GM12878 (cell line): ENCODE measurements around the gene TTC9B. TPM values are rescaled to one million over a fixed set of nuclear protein-coding genes. Genes with fewer than 3 reads are reported as not detected.

Experiments
- ATAC-seq: fragments of 200-7000 bp; cut with Tn5 transposase; 3 replicates; pipeline ENCODE4 v1.9.1; 2020; ENCODE audit warnings: mild to moderate bottlenecking, moderate library complexity
- BruUV-seq: library from RNA; stranded (reverse); fragments of 400-500 nt; replicated peaks from 2 replicates; lab custom pipeline; 2021; lab: Mats Ljungman, UMichigan
- CTCF ChIA-PET: fragments of 300-600 bp; sonication (Branson Sonifier 250); formaldehyde crosslinking; extraction: SDS; loops from one replicate; lab custom pipeline; 2021; ENCODE audit warnings: inconsistent platforms; lab: Yijun Ruan, JAX
- POLR2A ChIA-PET: fragments of 350-600 bp; formaldehyde crosslinking; extraction: SDS; loops from one replicate; lab custom pipeline; 2021; ENCODE audit warnings: inconsistent platforms; lab: Charles Lee
- RAD21 ChIA-PET: fragments of 300-600 bp; sonication (Branson Sonifier 250); formaldehyde crosslinking; loops from one replicate; lab custom pipeline; 2023; ENCODE audit warnings: antibody characterized with exemption; ENCODE audit not compliant: unreplicated experiment; lab: Charles Lee
- SMC1A ChIA-PET: fragments of 300-600 bp; sonication (Branson Sonifier 250); formaldehyde crosslinking; loops from one replicate; lab custom pipeline; 2023; ENCODE audit not compliant: unreplicated experiment, uncharacterized antibody; lab: Charles Lee
- DNase-seq: peaks from one replicate; pipeline ENCODE4 v3.0.0-alpha.2; 2011; ENCODE audit warnings: low read depth, low spot score
- FAIRE-seq: peaks from 3 replicates; lab custom pipeline; 2011; peaks lifted over from hg19 to GRCh38; lab: Jason Lieb, UNC
- H2AFZ ChIP-seq: 2 replicates; pipeline ENCODE4 v1.6.0; 2011; ENCODE audit warnings: low read depth, low read length, control low read depth; ENCODE audit not compliant: control insufficient read depth
- H3K27ac ChIP-seq: 2 replicates; pipeline ENCODE4 v1.5.1; 2011; ENCODE audit warnings: control low read depth; ENCODE audit not compliant: control insufficient read depth, insufficient read depth
- H3K27me3 ChIP-seq, 2 experiments: replicated peaks in 1 of 2; 2 replicates each; pipeline versions ENCODE4 v1.6.0 to v1.6.1; 2011; ENCODE audit warnings: low read length in 1 of 2; ENCODE audit not compliant: control insufficient read depth in 2 of 2, insufficient read depth in 2 of 2
- H3K36me3 ChIP-seq, 2 experiments: 2 replicates each; pipeline ENCODE4 v1.5.1; 2011; ENCODE audit warnings: low read length in 1 of 2; ENCODE audit not compliant: control insufficient read depth in 2 of 2, insufficient read depth in 2 of 2
- H3K4me1 ChIP-seq: 2 replicates; pipeline ENCODE4 v1.6.1; 2011; ENCODE audit warnings: mild to moderate bottlenecking, low read length, moderate library complexity, mixed read lengths; ENCODE audit not compliant: control insufficient read depth, insufficient read depth
- H3K4me2 ChIP-seq: 2 replicates; pipeline ENCODE4 v1.6.0; 2011; ENCODE audit warnings: control low read depth; ENCODE audit not compliant: control insufficient read depth, insufficient read depth
- H3K4me3 ChIP-seq: fragments of 200-600 bp; sonication (generic); 2 replicates; pipeline ENCODE4 v1.5.1; 2016
- H3K79me2 ChIP-seq: 2 replicates; pipeline ENCODE4 v1.6.0; 2011; ENCODE audit warnings: low read length; ENCODE audit not compliant: control insufficient read depth, insufficient read depth
- H3K9ac ChIP-seq: 2 replicates; pipeline ENCODE4 v1.8.0; 2011; ENCODE audit warnings: low read length, control low read depth, mixed read lengths; ENCODE audit not compliant: control insufficient read depth, insufficient read depth
- H3K9me3 ChIP-seq: replicated peaks from 3 replicates; pipeline ENCODE4 v1.5.1; 2011; ENCODE audit warnings: mild to moderate bottlenecking, low read length; ENCODE audit not compliant: control insufficient read depth, insufficient read depth
- H4K20me1 ChIP-seq: 2 replicates; pipeline ENCODE4 v1.6.0; 2011; ENCODE audit not compliant: control insufficient read depth, insufficient read depth
- CHD4 ChIP-seq: fragments of 200-600 bp; sonication (generic); IDR thresholded peaks from 2 replicates; pipeline ENCODE4 v1.6.1; 2016; ENCODE audit warnings: mild to moderate bottlenecking
- CREB1 ChIP-seq: IDR thresholded peaks from 2 replicates; pipeline ENCODE4 v1.6.1; 2012; ENCODE audit warnings: low read depth, mild to moderate bottlenecking, inconsistent platforms
- FOXM1 ChIP-seq: IDR thresholded peaks from 2 replicates; pipeline ENCODE4 v1.6.1; 2012; ENCODE audit warnings: low read depth, mild to moderate bottlenecking, inconsistent platforms, low read length, moderate library complexity
- HDAC6 ChIP-seq: fragments of 200-600 bp; sonication (generic); IDR thresholded peaks from one replicate; pipeline ENCODE4 v1.8.0; 2017; ENCODE audit warnings: antibody characterized with exemption; ENCODE audit not compliant: unreplicated experiment
- KDM1A ChIP-seq: fragments of 200-600 bp; sonication (generic); IDR thresholded peaks from 2 replicates; pipeline ENCODE4 v1.6.1; 2016; ENCODE audit warnings: borderline replicate concordance
- MEF2B ChIP-seq: fragments of 450-650 bp; IDR thresholded peaks from 2 replicates; pipeline ENCODE4 v1.6.1; 2018; ENCODE audit warnings: mild to moderate bottlenecking, moderate library complexity; ENCODE audit not compliant: partially characterized antibody, poor library complexity, severe bottlenecking
- MTA2 ChIP-seq: fragments of 450-650 bp; IDR thresholded peaks from 2 replicates; pipeline ENCODE4 v1.6.1; 2016; ENCODE audit warnings: low read depth, mild to moderate bottlenecking, moderate library complexity
- NFYB ChIP-seq: IDR thresholded peaks from 2 replicates; pipeline ENCODE4 v1.6.1; 2011; ENCODE audit warnings: low read depth, mild to moderate bottlenecking, low read length, improper control_type of control experiment, moderate library complexity; ENCODE audit not compliant: insufficient read depth
- NR2C2 ChIP-seq: IDR thresholded peaks from 2 replicates; pipeline ENCODE4 v1.6.1; 2011; ENCODE audit warnings: borderline replicate concordance, low read depth; ENCODE audit not compliant: control insufficient read depth, insufficient read length
- PAX5 ChIP-seq: IDR thresholded peaks from 2 replicates; pipeline ENCODE4 v1.6.1; 2011; ENCODE audit warnings: low read depth, low read length, borderline replicate concordance
- RBBP5 ChIP-seq: fragments of 200-600 bp; sonication (generic); conservative IDR thresholded peaks from 2 replicates; pipeline ENCODE4 v1.6.1; 2016
- ZZZ3 ChIP-seq: IDR thresholded peaks from 2 replicates; pipeline ENCODE4 v1.6.1; 2011; ENCODE audit warnings: low read depth; ENCODE audit not compliant: control insufficient read depth, insufficient read length
- WGBS: methylation state at CpG from one replicate; pipeline ENCODE4 v1.1.6; 2016; ENCODE audit warnings: low lambda C conversion rate; ENCODE audit not compliant: insufficient replicate concordance, insufficient coverage; ENCODE audit errors: missing lambda C conversion rate; 5-methylcytosine and 5-hydroxymethylcytosine counted together
- in situ Hi-C: fragments of 300-500 bp; cut with MboI; formaldehyde crosslinking; loops from 9 replicates; pipeline ENCODE4 v1.14.3; 2018; ENCODE audit warnings: mixed read lengths
- intact Hi-C: fragments of 100-400 bp; cut with micrococcal nuclease; formaldehyde crosslinking; loops from one replicate; pipeline ENCODE4 v1.14.2; 2022; ENCODE audit not compliant: unreplicated experiment
- polyA plus RNA-seq, 11 experiments: library from polyadenylated mRNA; depleted of rRNA in 4 of 11; unstranded in 6 of 11; stranded (reverse) in 5 of 11; fragments of >200 nt; fragmentation: Nextera tagmentation in 4 of 11; fragmentation: Illumina TruSeq in 1 of 11; extraction: Ambion mirVana in 4 of 11; extraction: Trizol in 1 of 11; gene quantifications; 1 replicate in 1 of 11; 2 replicates in 10 of 11; pipeline versions ENCODE4 v1.2.1 to v1.2.3, GENCODE V29; 2011 to 2016; ENCODE audit warnings: inconsistent platforms in 2 of 11, missing spikeins in 2 of 11, low read depth in 1 of 11
- total RNA-seq, 4 experiments: library from RNA; depleted of rRNA in 3 of 4; stranded (reverse); fragments of >200 nt in 3 of 4; fragmentation: Illumina TruSeq in 1 of 4; extraction: Trizol in 1 of 4; gene quantifications; 2 replicates each; pipeline versions ENCODE4 v1.2.1 to v1.2.3, GENCODE V29; 2013 to 2021
- TF ChIP-seq, protein P1 (sequence below): fragments of 450-650 bp; IDR thresholded peaks from 2 replicates; pipeline ENCODE4 v1.6.1; 2016; ENCODE audit warnings: mild to moderate bottlenecking, moderate library complexity, borderline replicate concordance

TTC9B gene
- total and polyA plus RNA-seq, 10 of the 15 experiments (the other 5 are each of a cell fraction or from before 2014, with no cell fraction given) = 0.04 to 0.14 (median 0.10) TPM; not detected in 7

- Histone ChIP-seq H3K27me3 (no peaks in the 10 kb centered on the region), H3K4me2 (no peak overlapping the region), H3K9ac (no peak overlapping the region), H3K79me2 (no peaks in the 10 kb centered on the region), H3K4me1 (no peaks in the 10 kb centered on the region), H2AFZ (no peak overlapping the region), H4K20me1 (no peaks in the 10 kb centered on the region), H3K4me3 (no peak overlapping the region), H3K9me3 (no peaks in the 10 kb centered on the region), H3K36me3 (no peaks in the 10 kb centered on the region), H3K27ac (no peak overlapping the region)
- no peak for DNase-seq
- ChIA-PET RAD21 (no interaction called here), CTCF (interaction anchor here (2.4 kb wide), 1 partner anchor 13 kb away, joined by 11 read pairs; no protein-coding TSS in a partner anchor), POLR2A (interaction anchor here (0.7 to 1.7 kb wide), 2 partner anchors 11 to 1120 kb away, joined by 4 to 5 read pairs; no protein-coding TSS in a partner anchor), SMC1A (no interaction called here)
- intact Hi-C loops (no loop called here), in situ Hi-C loops (no loop called here)
- ATAC-seq = no peak
- no TSS peak for BruUV-seq
- FAIRE-seq = no peak
- 24% methylated on average over 4 of the region's 4 CpGs for WGBS
- TF ChIP-seq CHD4 (no peak), FOXM1 (no peak), PAX5 (no peak), MEF2B (no peak), CREB1 (no peak), HDAC6 (no peak), ZZZ3 (no peak)
These were observed 39.4 kb downstream of the TTC9B start for GRCh38 chr19:40178756-40179155.

GRCh38 chr19:40177286-40178070, 40.7 kb downstream of the TTC9B start:
- ATAC-seq (no peak), DNase-seq (no peak), FAIRE-seq (no peak)
- Histone ChIP-seq H3K9ac (no peak overlapping the region), H4K20me1 (no peaks in the 10 kb centered on the region), H3K4me2 (no peak overlapping the region), H3K9me3 (no peaks in the 10 kb centered on the region), H3K4me3 (no peak overlapping the region), H3K36me3 (no peaks in the 10 kb centered on the region), H3K4me1 (no peaks in the 10 kb centered on the region), H3K27ac (no peak overlapping the region), H3K79me2 (no peaks in the 10 kb centered on the region), H2AFZ (no peak overlapping the region), H3K27me3 (no peaks in the 10 kb centered on the region)
- ChIA-PET SMC1A (interaction anchor here (1.1 kb wide), 1 partner anchor 13 kb away, joined by 3 read pairs; no protein-coding TSS in a partner anchor), CTCF (interaction anchor here (1.0 to 2.4 kb wide), 3 partner anchors 11 to 38 kb away, joined by 3 to 11 read pairs (median 6); no protein-coding TSS in a partner anchor), RAD21 (no interaction called here), POLR2A (no interaction called here)
- intact Hi-C loops = no loop called here
- in situ Hi-C loops = no loop called here
- no TSS peak for BruUV-seq
- WGBS = 26% methylated on average over 5 of the region's 5 CpGs
- TF ChIP-seq NR2C2 = no peak
- TF ChIP-seq PAX5 = no peak
- no peak for TF ChIP-seq KDM1A
- no peak for TF ChIP-seq RBBP5
- no peak for TF ChIP-seq MTA2
- no peak for TF ChIP-seq NFYB
- TF ChIP-seq, protein P1, sequence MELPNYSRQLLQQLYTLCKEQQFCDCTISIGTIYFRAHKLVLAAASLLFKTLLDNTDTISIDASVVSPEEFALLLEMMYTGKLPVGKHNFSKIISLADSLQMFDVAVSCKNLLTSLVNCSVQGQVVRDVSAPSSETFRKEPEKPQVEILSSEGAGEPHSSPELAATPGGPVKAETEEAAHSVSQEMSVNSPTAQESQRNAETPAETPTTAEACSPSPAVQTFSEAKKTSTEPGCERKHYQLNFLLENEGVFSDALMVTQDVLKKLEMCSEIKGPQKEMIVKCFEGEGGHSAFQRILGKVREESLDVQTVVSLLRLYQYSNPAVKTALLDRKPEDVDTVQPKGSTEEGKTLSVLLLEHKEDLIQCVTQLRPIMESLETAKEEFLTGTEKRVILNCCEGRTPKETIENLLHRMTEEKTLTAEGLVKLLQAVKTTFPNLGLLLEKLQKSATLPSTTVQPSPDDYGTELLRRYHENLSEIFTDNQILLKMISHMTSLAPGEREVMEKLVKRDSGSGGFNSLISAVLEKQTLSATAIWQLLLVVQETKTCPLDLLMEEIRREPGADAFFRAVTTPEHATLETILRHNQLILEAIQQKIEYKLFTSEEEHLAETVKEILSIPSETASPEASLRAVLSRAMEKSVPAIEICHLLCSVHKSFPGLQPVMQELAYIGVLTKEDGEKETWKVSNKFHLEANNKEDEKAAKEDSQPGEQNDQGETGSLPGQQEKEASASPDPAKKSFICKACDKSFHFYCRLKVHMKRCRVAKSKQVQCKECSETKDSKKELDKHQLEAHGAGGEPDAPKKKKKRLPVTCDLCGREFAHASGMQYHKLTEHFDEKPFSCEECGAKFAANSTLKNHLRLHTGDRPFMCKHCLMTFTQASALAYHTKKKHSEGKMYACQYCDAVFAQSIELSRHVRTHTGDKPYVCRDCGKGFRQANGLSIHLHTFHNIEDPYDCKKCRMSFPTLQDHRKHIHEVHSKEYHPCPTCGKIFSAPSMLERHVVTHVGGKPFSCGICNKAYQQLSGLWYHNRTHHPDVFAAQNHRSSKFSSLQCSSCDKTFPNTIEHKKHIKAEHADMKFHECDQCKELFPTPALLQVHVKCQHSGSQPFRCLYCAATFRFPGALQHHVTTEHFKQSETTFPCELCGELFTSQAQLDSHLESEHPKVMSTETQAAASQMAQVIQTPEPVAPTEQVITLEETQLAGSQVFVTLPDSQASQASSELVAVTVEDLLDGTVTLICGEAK = no peak
